Umbilical cord (tissue), 2 donors: Measurements from ENCODE around the gene RAB30. TPM values are rescaled to one million over a fixed set of nuclear protein-coding genes. Genes with fewer than 3 reads are reported as not detected.

Experiments used
- DNase-seq: peaks from one replicate; pipeline ENCODE4 v3.0.0-alpha.2; 2015; ENCODE audit warnings: low spot score
- total RNA-seq: library from RNA; depleted of rRNA; stranded (reverse); fragments of >200 nt; gene quantifications from one replicate; pipeline ENCODE4 v1.2.3, GENCODE V29; 2014; ENCODE audit warnings: low replicate concordance; ENCODE audit not compliant: insufficient read depth

Gene RAB30
- 12.3 TPM for total RNA-seq

GRCh38 chr11:83071567-83072349 lies at the start of gene RAB30:
RAB30 (minus strand) TSS chr11:83071897; CDS start chr11:82997316, 74,581 bp downstream.
- peak; percentile 100 for DNase-seq

GRCh38 chr11:83120327-83120726 lies 48.6 kb upstream of the RAB30 start:
- DNase-seq: no peak

- no peak for DNase-seq
Observed at GRCh38 chr11:83119216-83119615, 47.5 kb upstream of the RAB30 start.

- DNase-seq: no peak
Observed at GRCh38 chr11:83118814-83119213, 47.1 kb upstream of the RAB30 start.

GRCh38 chr11:83116015-83116641 lies 44.4 kb upstream of the RAB30 start:
- DNase-seq: no peak

GRCh38 chr11:83115551-83115950 lies 43.9 kb upstream of the RAB30 start:
- DNase-seq: no peak

GRCh38 chr11:83115026-83115425 lies 43.3 kb upstream of the RAB30 start:
- no peak for DNase-seq

GRCh38 chr11:83112886-83113285 lies 41.2 kb upstream of the RAB30 start:
- DNase-seq: no peak

- DNase-seq: no peak
Observed at GRCh38 chr11:83105168-83105567, 33.5 kb upstream of the RAB30 start.

- DNase-seq: no peak
Observed at GRCh38 chr11:83102834-83103233, 31.1 kb upstream of the RAB30 start.

- DNase-seq: no peak
Observed at GRCh38 chr11:83097429-83098075, 25.9 kb upstream of the RAB30 start.

GRCh38 chr11:83093634-83094033 lies 21.9 kb upstream of the RAB30 start:
- no peak for DNase-seq

GRCh38 chr11:83092488-83093384 lies 21.0 kb upstream of the RAB30 start:
- peak; percentile 16 for DNase-seq

- no peak for DNase-seq
Observed at GRCh38 chr11:83088965-83089364, 17.3 kb upstream of the RAB30 start.

GRCh38 chr11:83087035-83087434 lies 15.3 kb upstream of the RAB30 start:
- DNase-seq: no peak

- DNase-seq: no peak
Observed at GRCh38 chr11:83079820-83080219, 8.1 kb upstream of the RAB30 start.

- no peak for DNase-seq
Observed at GRCh38 chr11:83078269-83078668, 6.6 kb upstream of the RAB30 start.

- DNase-seq: no peak
Observed at GRCh38 chr11:83073884-83074283, 2.2 kb upstream of the RAB30 start.

GRCh38 chr11:83073258-83073657 lies 1.6 kb upstream of the RAB30 start:
- no peak for DNase-seq

GRCh38 chr11:83072350-83073242 lies 899 bp upstream of the RAB30 start:
- DNase-seq: no peak
